Endothelial cell (in vitro differentiated cells): ENCODE data around the gene THYN1. TPM values are rescaled to one million over a fixed set of nuclear protein-coding genes. Genes with fewer than 3 reads are reported as not detected.

Source experiments
- DNase-seq: peaks from one replicate; pipeline ENCODE4 v3.0.0; 2021; ENCODE audit warnings: low spot score
- H3K27ac Mint-ChIP-seq: one replicate; pipeline ENCODE4 v1.8.0; 2021; ENCODE audit warnings: mixed read lengths, inconsistent platforms; ENCODE audit not compliant: unreplicated experiment
- H3K27me3 Mint-ChIP-seq: one replicate; pipeline ENCODE4 v1.8.0; 2021; ENCODE audit warnings: mild to moderate bottlenecking, moderate library complexity, mixed read lengths, inconsistent platforms; ENCODE audit not compliant: unreplicated experiment
- H3K36me3 Mint-ChIP-seq: one replicate; pipeline ENCODE4 v1.8.0; 2021; ENCODE audit warnings: mild to moderate bottlenecking, low read depth, mixed read lengths, inconsistent platforms; ENCODE audit not compliant: unreplicated experiment
- H3K4me1 Mint-ChIP-seq: one replicate; pipeline ENCODE4 v1.8.0; 2021; ENCODE audit warnings: mild to moderate bottlenecking, mixed read lengths, inconsistent platforms; ENCODE audit not compliant: unreplicated experiment
- H3K4me3 Mint-ChIP-seq: one replicate; pipeline ENCODE4 v1.8.0; 2021; ENCODE audit warnings: mild to moderate bottlenecking, mixed read lengths, inconsistent platforms; ENCODE audit not compliant: unreplicated experiment
- H3K9me3 Mint-ChIP-seq: one replicate; pipeline ENCODE4 v1.8.0; 2021; ENCODE audit warnings: mixed read lengths, inconsistent platforms; ENCODE audit not compliant: unreplicated experiment
- total RNA-seq: library from RNA; stranded (reverse); fragmentation: NEBNext Ultra II Directional; extraction: Animal tissue kit (Norgen Biotek cat#: 25700); gene quantifications from one replicate; pipeline ENCODE4 v1.2.1, GENCODE V29; 2021; ENCODE audit not compliant: unreplicated experiment
- TF ChIP-seq, protein P1 (sequence below): fragments of 200-600 bp; sonication (generic); IDR thresholded peaks from one replicate; pipeline ENCODE4 v1.5.0; 2021; ENCODE audit warnings: antibody characterized with exemption; ENCODE audit not compliant: unreplicated experiment

THYN1 gene
- total RNA-seq, 1 donor from 2014 or later, result 42.5 TPM

GRCh38 chr11:134254433-134255183 is 1.5 kb upstream of the THYN1 start:
- no peak for DNase-seq
- peaks cover 5% of the 10 kb centered on the region for H3K27me3 Mint-ChIP-seq
- peaks cover 22% of the 10 kb centered on the region for H3K4me1 Mint-ChIP-seq
- H3K27ac Mint-ChIP-seq, result no peak overlapping the region
- TF ChIP-seq, protein P1, sequence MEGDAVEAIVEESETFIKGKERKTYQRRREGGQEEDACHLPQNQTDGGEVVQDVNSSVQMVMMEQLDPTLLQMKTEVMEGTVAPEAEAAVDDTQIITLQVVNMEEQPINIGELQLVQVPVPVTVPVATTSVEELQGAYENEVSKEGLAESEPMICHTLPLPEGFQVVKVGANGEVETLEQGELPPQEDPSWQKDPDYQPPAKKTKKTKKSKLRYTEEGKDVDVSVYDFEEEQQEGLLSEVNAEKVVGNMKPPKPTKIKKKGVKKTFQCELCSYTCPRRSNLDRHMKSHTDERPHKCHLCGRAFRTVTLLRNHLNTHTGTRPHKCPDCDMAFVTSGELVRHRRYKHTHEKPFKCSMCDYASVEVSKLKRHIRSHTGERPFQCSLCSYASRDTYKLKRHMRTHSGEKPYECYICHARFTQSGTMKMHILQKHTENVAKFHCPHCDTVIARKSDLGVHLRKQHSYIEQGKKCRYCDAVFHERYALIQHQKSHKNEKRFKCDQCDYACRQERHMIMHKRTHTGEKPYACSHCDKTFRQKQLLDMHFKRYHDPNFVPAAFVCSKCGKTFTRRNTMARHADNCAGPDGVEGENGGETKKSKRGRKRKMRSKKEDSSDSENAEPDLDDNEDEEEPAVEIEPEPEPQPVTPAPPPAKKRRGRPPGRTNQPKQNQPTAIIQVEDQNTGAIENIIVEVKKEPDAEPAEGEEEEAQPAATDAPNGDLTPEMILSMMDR, result no peak
- peaks cover 9% of the 10 kb centered on the region for H3K36me3 Mint-ChIP-seq
- no peaks in the 10 kb centered on the region for H3K9me3 Mint-ChIP-seq
- H3K4me3 Mint-ChIP-seq, result peak overlapping the region; percentile 94

DNA sequence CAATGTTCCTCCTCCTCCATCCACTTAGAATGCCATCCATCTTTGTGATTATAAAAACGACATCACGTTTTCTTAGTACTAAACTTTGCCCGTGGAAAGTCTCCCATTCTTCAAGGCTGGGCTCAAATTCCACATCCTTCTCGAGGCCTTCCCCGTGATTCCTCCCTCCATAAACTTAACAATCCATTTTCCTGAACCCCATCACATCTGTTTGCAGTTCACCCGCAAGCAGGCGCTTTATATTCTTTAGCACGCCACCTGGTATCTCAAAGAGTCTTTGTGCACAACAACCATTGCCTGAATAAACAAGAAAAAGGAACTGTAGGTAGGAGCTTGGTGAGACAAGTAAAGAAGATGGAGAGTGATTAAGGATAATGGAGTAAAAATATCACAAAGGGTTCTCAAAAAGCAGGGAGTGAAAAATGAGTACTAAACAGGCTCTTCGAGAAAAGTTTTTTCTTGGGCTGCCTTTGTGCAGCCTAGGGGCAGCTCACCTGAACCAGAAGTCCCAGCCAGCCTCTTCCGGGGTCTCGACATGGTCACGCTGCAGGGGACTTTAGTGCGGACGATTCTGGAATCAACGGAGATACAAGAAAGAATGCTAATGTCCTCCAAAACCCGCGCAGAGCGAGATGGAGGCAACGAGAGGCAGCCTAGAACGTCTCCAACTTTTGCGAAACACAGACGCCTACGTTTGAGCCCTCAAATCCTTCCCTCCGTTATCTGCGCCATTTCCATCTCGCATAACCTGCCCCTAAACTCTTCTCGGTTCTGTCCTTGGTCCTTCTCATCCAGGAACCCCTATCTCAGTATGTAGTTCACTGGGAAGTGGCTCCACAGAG is 585 bp downstream of the THYN1 start:
- Mint-ChIP-seq H3K27me3 (peaks cover 3% of the 10 kb centered on the region), H3K9me3 (no peaks in the 10 kb centered on the region), H3K27ac (peak overlapping the region; percentile 38), H3K36me3 (peaks cover 20% of the 10 kb centered on the region), H3K4me1 (peaks cover 14% of the 10 kb centered on the region), H3K4me3 (peak overlapping the region; percentile 89)
- TF ChIP-seq, protein P1, result no peak
- DNase-seq, result peak; percentile 15

DNA sequence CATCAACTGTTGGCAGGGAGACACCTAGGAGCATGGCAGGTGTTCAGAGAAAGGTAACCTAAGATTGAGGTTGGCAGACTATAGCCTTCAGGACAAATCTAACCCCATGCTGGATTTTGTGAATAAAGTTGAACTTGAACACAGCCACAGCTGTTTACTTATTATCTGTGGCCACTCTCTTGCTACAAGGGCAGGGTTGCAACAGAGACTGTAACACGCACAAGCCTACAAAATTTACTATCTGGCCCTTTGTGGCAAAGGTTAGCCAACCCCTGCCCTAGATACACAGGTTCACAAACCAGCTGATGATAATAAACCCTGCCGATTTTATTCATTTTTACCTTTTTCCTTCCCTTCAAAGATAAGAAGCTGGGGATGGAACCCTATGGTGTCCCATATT is 2.5 kb downstream of the THYN1 start:
- H3K4me3 Mint-ChIP-seq, result no peak overlapping the region
- peaks cover 3% of the 10 kb centered on the region for H3K27me3 Mint-ChIP-seq
- DNase-seq, result no peak
- H3K9me3 Mint-ChIP-seq, result no peaks in the 10 kb centered on the region
- H3K4me1 Mint-ChIP-seq, result peaks cover 14% of the 10 kb centered on the region
- no peak overlapping the region for H3K27ac Mint-ChIP-seq
- H3K36me3 Mint-ChIP-seq, result peaks cover 28% of the 10 kb centered on the region
- TF ChIP-seq, protein P1, result no peak

DNA sequence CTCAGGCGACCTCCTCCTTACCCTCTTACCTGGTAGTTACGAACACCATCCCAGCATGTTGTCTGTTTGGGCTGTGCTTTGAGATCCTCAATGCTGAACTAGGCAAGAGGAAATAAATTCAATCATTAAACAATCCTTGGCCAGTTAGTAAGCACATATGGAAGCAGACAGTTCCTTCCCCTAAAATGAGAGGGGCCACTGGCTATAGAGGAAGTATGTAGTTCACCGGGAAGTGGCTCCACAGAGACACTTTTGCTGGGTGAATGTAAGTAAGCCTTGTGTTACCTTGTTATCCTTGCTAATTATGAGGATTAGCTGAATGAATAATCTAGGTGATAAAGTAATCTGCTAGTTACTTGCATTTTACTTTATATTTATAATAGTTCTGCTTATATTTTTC is 2.9 kb downstream of the THYN1 start:
- TF ChIP-seq, protein P1, result no peak
- H3K4me1 Mint-ChIP-seq, result peaks cover 14% of the 10 kb centered on the region
- no peak overlapping the region for H3K27ac Mint-ChIP-seq
- no peak overlapping the region for H3K4me3 Mint-ChIP-seq
- H3K27me3 Mint-ChIP-seq, result peaks cover 3% of the 10 kb centered on the region
- H3K9me3 Mint-ChIP-seq, result no peaks in the 10 kb centered on the region
- DNase-seq, result no peak
- peaks cover 28% of the 10 kb centered on the region for H3K36me3 Mint-ChIP-seq
